Measurements from ENCODE around the gene EN2.

Gene EN2

GRCh38 chr7:155482511-155483183 is 24.7 kb downstream of the EN2 start:
- no peak overlapping the region for H3K4me3 ChIP-seq (replicated peaks in 1 of 2; ENCODE audit: low read depth in 2 of 2, low read length in 2 of 2)
- no peak for DNase-seq (ENCODE audit: low read depth in 2 of 2)
- TF ChIP-seq CTCF (IDR thresholded peaks at IDR 0.05; ENCODE audit: low read depth, low read length) = no peak

- TF ChIP-seq CTCF (IDR thresholded peaks at IDR 0.05; ENCODE audit: low read depth, low read length) = no peak
- no peak overlapping the region for H3K4me3 ChIP-seq (replicated peaks in 1 of 2; ENCODE audit: low read depth in 2 of 2, low read length in 2 of 2)
- DNase-seq (ENCODE audit: low read depth in 2 of 2) = no peak
Observed at GRCh38 chr7:155483245-155483644, 25.3 kb downstream of the EN2 start.

DNA sequence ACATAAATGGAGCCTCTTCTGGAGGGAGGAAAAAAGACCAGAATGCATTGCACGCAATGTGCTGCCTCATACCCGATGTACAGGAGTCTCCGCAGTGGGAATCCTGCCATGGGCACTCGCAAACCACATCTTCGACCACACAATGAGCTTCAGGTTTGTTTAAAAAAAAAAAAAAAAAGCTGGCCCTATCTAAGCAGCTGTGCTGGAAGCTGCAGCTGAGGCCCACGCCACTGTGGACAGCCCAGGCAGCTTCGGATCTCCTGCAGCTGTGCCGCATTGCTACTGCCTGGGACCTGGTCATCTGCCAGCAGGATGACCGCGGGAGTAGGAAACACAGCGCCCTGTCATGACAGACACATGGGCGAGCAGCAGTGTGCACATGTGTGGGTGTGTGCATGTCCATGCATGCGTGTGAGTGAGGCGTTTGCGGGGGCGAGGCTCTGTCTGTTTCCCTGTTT is 26.0 kb downstream of the EN2 start:
- no peak for DNase-seq (ENCODE audit: low read depth in 2 of 2)
- no peak for TF ChIP-seq CTCF (IDR thresholded peaks at IDR 0.05; ENCODE audit: low read depth, low read length)
- no peak overlapping the region for H3K4me3 ChIP-seq (replicated peaks in 1 of 2; ENCODE audit: low read depth in 2 of 2, low read length in 2 of 2)

GRCh38 chr7:155484483-155485399 is 26.8 kb downstream of the EN2 start:
- no peak overlapping the region for H3K4me3 ChIP-seq (replicated peaks in 1 of 2; ENCODE audit: low read depth in 2 of 2, low read length in 2 of 2)
- no peak for TF ChIP-seq CTCF (IDR thresholded peaks at IDR 0.05; ENCODE audit: low read depth, low read length)
- no peak for DNase-seq (ENCODE audit: low read depth in 2 of 2)

DNA sequence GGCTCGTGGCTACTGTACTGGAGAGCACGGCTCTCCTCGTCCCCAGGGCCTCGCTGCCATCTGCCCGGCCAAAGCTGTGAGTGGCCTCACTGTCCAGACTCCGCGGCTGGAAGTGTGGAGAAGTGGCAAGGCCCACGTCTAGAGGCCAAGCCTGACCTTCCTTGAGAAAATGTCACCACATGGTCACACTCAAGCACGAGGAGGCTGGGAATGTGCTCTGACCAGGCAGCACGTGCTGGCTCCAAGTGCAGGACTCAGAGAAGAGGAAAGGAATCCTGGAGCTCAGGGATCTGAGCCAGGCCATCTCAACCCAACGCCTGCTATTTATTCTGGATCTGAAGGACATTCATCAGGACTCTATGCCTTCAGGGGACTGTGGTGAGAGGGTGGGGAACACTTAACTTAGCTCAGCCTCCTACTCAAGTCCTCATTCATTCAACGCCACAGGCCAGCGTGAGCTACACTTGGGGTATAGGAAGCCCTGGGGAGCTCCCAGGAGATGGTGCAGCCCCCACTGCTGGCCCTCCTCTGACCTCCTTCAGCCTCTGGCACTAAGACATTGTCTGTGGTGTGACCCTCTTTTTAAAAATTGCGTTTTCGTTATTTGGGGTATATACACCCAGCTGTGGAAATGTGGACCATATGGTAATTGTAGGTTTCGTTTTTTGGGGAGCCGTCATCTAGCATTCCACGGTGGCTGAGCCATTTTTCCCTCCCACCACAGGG is 29.0 kb downstream of the EN2 start:
- DNase-seq (ENCODE audit: low read depth in 2 of 2) = no peak
- TF ChIP-seq CTCF (IDR thresholded peaks at IDR 0.05; ENCODE audit: low read depth, low read length) = no peak
- H3K4me3 ChIP-seq (replicated peaks in 1 of 2; ENCODE audit: low read depth in 2 of 2, low read length in 2 of 2) = no peak overlapping the region

DNA sequence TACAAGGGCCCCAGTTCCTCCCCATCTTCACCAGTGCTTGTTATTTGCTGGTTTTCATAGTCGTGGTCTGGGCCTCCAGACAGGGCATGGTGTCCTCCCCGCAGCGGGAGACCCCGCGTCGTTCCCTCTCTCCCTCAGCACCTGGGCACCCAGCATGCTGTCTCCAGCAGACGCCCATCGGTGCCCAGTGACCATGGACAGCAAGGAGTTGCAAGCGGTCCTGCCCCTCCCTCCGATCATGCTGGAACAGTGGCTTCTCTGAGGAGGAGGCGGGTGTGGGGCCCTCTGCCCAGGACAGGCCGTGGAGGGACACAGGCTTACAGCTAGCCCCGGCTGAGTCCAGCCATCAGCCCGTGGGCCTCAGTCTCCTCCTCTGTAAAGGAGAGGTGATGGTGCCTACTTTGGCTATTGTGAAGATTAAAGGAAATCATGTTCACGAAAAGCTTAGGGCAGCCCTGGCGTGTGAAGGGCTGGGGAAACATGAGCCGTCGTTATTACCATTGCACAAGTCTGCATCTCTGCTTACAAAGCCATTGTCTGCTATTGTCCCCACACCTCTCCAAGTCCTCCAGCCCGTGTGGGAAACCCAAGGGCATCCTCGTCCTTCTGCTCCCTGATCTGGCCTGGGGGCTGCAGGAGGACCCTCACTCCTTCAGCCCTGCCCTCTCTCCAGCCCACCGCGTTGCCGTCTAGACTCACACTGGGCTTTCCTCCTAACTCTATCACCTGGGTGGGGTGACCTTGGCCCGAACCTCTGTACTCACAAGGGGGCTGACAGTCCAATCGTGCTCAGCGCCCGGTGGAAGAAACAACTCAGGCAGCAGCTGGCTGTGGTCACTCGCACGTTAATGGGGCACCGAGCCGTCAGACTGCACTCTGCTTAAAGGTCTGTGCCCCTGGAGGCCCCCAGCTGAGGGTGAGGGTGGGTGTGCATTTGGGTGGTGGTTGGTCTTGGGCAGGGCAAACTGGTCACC is 29.9 kb downstream of the EN2 start:
- H3K4me3 ChIP-seq (replicated peaks in 1 of 2; ENCODE audit: low read depth in 2 of 2, low read length in 2 of 2) = no peak overlapping the region
- no peak for TF ChIP-seq CTCF (IDR thresholded peaks at IDR 0.05; ENCODE audit: low read depth, low read length)
- DNase-seq (ENCODE audit: low read depth in 2 of 2) = no peak

Data from cardiac fibroblast (primary cell).